H1 (cell line): ENCODE data around the gene GJC3. TPM values are rescaled to one million over a fixed set of nuclear protein-coding genes. Genes with fewer than 3 reads are reported as not detected.
"Not testable (repeated sequence)": the region's sequence is repeated elsewhere in the genome, so short reads cannot be mapped to it uniquely, and the experiment has no call there.

Source experiments
- CTCF ChIA-PET: fragments of 300-600 bp; sonication (Branson Sonifier 250); formaldehyde crosslinking; loops from one replicate; lab custom pipeline; 2021; ENCODE audit not compliant: partially characterized antibody; lab: Charles Lee
- POLR2A ChIA-PET: fragments of 300-600 bp; sonication (Branson Sonifier 250); formaldehyde crosslinking; loops from one replicate; lab custom pipeline; 2021; ENCODE audit warnings: inconsistent platforms; ENCODE audit not compliant: partially characterized antibody; lab: Charles Lee
- DNase-seq, 2 experiments: peaks; one replicate each; pipeline versions ENCODE4 v3.0.0 to v3.0.0-alpha.2; 2010 to 2022; ENCODE audit warnings: low spot score in 2 of 2, low read depth in 1 of 2, mixed read lengths in 1 of 2
- FAIRE-seq: peaks from 2 replicates; lab custom pipeline; 2011; peaks lifted over from hg19 to GRCh38; lab: Jason Lieb, UNC
- H2AFZ ChIP-seq: 2 replicates; pipeline ENCODE4 v1.8.1; 2012; ENCODE audit warnings: low read length, inconsistent platforms
- H2AK5ac ChIP-seq: 2 replicates; pipeline ENCODE4 v1.6.1; 2013; ENCODE audit warnings: low read depth, low read length
- H2BK120ac ChIP-seq: replicated peaks from 2 replicates; pipeline ENCODE3; 2013; ENCODE audit warnings: low read depth, low read length, inconsistent platforms
- H2BK12ac ChIP-seq: 2 replicates; pipeline ENCODE4 v1.6.1; 2013; ENCODE audit warnings: low read depth, low read length
- H2BK15ac ChIP-seq: 2 replicates; pipeline ENCODE4 v1.6.1; 2013; ENCODE audit warnings: low read length
- H2BK20ac ChIP-seq: 2 replicates; pipeline ENCODE4 v1.6.1; 2013; ENCODE audit warnings: low read length
- H2BK5ac ChIP-seq: 2 replicates; pipeline ENCODE4 v1.6.1; 2013; ENCODE audit warnings: low read depth, low read length
- H3K14ac ChIP-seq: 2 replicates; pipeline ENCODE4 v1.6.1; 2013; ENCODE audit warnings: inconsistent platforms; ENCODE audit not compliant: insufficient read length
- H3K18ac ChIP-seq: 2 replicates; pipeline ENCODE4 v1.6.1; 2013; ENCODE audit warnings: low read length; ENCODE audit errors: extremely low read depth
- H3K23ac ChIP-seq: 2 replicates; pipeline ENCODE4 v1.6.1; 2013; ENCODE audit warnings: inconsistent platforms; ENCODE audit not compliant: insufficient read length
- H3K23me2 ChIP-seq: 2 replicates; pipeline ENCODE4 v1.6.1; 2013; ENCODE audit warnings: low read depth, low read length
- H3K27ac ChIP-seq: 2 replicates; pipeline ENCODE4 v1.6.1; 2011; ENCODE audit warnings: low read depth, low read length, inconsistent platforms
- H3K27me3 ChIP-seq, 4 experiments: replicated peaks in 1 of 4; 1 replicate in 1 of 4; 2 replicates in 3 of 4; pipeline versions ENCODE4 v1.6.1 to v1.8.1; 2011 to 2013; ENCODE audit warnings: low read length in 3 of 4, mild to moderate bottlenecking in 3 of 4, inconsistent platforms in 2 of 4, mixed read lengths in 2 of 4, moderate library complexity in 1 of 4; ENCODE audit not compliant: control insufficient read depth in 3 of 4, insufficient read depth in 3 of 4; ENCODE audit errors: extremely low read depth in 1 of 4
- H3K36me3 ChIP-seq, 4 experiments: 2 replicates each; pipeline versions ENCODE4 v1.6.1 to v1.8.1; 2011 to 2013; ENCODE audit warnings: mild to moderate bottlenecking in 4 of 4, low read length in 3 of 4, moderate library complexity in 2 of 4, control low read depth in 1 of 4, inconsistent platforms in 1 of 4; ENCODE audit not compliant: insufficient read depth in 4 of 4, control insufficient read depth in 2 of 4
- H3K4ac ChIP-seq: replicated peaks from 2 replicates; pipeline ENCODE3; 2013; ENCODE audit warnings: low read length, low read depth, mixed read lengths, inconsistent platforms; ENCODE audit not compliant: insufficient read length
- H3K4me1 ChIP-seq, 4 experiments: replicated peaks in 1 of 4; 1 replicate in 1 of 4; 2 replicates in 3 of 4; pipeline versions ENCODE4 v1.6.1 to v1.8.1; 2011 to 2013; ENCODE audit warnings: low read length in 3 of 4, inconsistent platforms in 2 of 4, mixed read lengths in 1 of 4; ENCODE audit not compliant: insufficient read depth in 4 of 4, control insufficient read depth in 3 of 4
- H3K4me2 ChIP-seq, 2 experiments: 2 replicates each; pipeline versions ENCODE4 v1.6.1 to v1.8.1; 2011 to 2013; ENCODE audit warnings: low read depth in 2 of 2, low read length in 2 of 2, control low read depth in 1 of 2, inconsistent platforms in 1 of 2, mild to moderate bottlenecking in 1 of 2; ENCODE audit not compliant: insufficient read depth in 1 of 2
- H3K4me3 ChIP-seq, 4 experiments: fragments of 200-600, 300-600 bp in 1 of 4; sonication (generic), shearing (Covaris generic), sonication (Bioruptor Twin) in 1 of 4; 2 replicates each; pipeline versions ENCODE4 v1.5.1 to v1.8.1; 2011 to 2016; ENCODE audit warnings: low read length in 4 of 4, low read depth in 3 of 4, control low read depth in 2 of 4, inconsistent platforms in 2 of 4, mild to moderate bottlenecking in 2 of 4, mixed read lengths in 1 of 4, moderate library complexity in 1 of 4; ENCODE audit not compliant: insufficient read depth in 2 of 4; ENCODE audit errors: extremely low read depth in 1 of 4
- H3K56ac ChIP-seq: replicated peaks from 2 replicates; pipeline ENCODE3; 2013; ENCODE audit warnings: low read depth, mild to moderate bottlenecking, mixed read lengths, low read length, inconsistent platforms; ENCODE audit not compliant: insufficient read length
- H3K79me1 ChIP-seq: 2 replicates; pipeline ENCODE4 v1.6.1; 2013; ENCODE audit warnings: low read depth, low read length, control low read depth
- H3K79me2 ChIP-seq, 2 experiments: 2 replicates each; pipeline versions ENCODE4 v1.6.1 to v1.8.1; 2012 to 2013; ENCODE audit warnings: low read length in 2 of 2, mild to moderate bottlenecking in 2 of 2, inconsistent platforms in 1 of 2; ENCODE audit not compliant: insufficient read depth in 2 of 2, control insufficient read depth in 1 of 2
- H3K9ac ChIP-seq, 4 experiments: replicated peaks in 1 of 4; 1 replicate in 1 of 4; 2 replicates in 3 of 4; pipeline versions ENCODE4 v1.6.1 to v1.8.1; 2011 to 2013; ENCODE audit warnings: low read depth in 3 of 4, low read length in 3 of 4, control low read depth in 2 of 4, mild to moderate bottlenecking in 2 of 4, moderate library complexity in 2 of 4, inconsistent platforms in 1 of 4; ENCODE audit errors: extremely low read depth in 1 of 4
- H3K9me3 ChIP-seq, 2 experiments: 2 replicates each; pipeline versions ENCODE4 v1.6.1 to v1.8.1; 2012 to 2013; ENCODE audit warnings: mild to moderate bottlenecking in 2 of 2, moderate library complexity in 2 of 2, control low read depth in 1 of 2, inconsistent platforms in 1 of 2, low read depth in 1 of 2, low read length in 1 of 2, mixed read lengths in 1 of 2; ENCODE audit not compliant: insufficient read depth in 2 of 2
- H4K20me1 ChIP-seq, 2 experiments: replicated peaks in 1 of 2; 2 replicates each; pipeline versions ENCODE3 to v1.8.1; 2011 to 2013; ENCODE audit warnings: inconsistent platforms in 2 of 2, low read length in 2 of 2, mild to moderate bottlenecking in 1 of 2; ENCODE audit not compliant: insufficient read depth in 2 of 2, control insufficient read depth in 1 of 2
- H4K5ac ChIP-seq: 2 replicates; pipeline ENCODE4 v1.6.1; 2013; ENCODE audit warnings: low read length, low read depth, mixed read lengths, inconsistent platforms; ENCODE audit not compliant: insufficient read length
- H4K8ac ChIP-seq: 2 replicates; pipeline ENCODE4 v1.8.0; 2013; ENCODE audit warnings: mild to moderate bottlenecking, moderate library complexity, low read length, inconsistent platforms; ENCODE audit not compliant: insufficient read depth; ENCODE audit errors: extremely low read depth
- H4K91ac ChIP-seq: replicated peaks from 2 replicates; pipeline ENCODE3; 2013; ENCODE audit warnings: low read length, mixed read lengths, inconsistent platforms; ENCODE audit not compliant: insufficient read length
- CREB1 ChIP-seq: IDR thresholded peaks from 2 replicates; pipeline ENCODE4 v1.6.1; 2012; ENCODE audit warnings: inconsistent platforms
- WGBS, 2 experiments: shearing (Covaris generic) in 1 of 2; methylation state at CpG; one replicate each; pipeline versions ENCODE4 v1.1.6 to v1.1.7; 2013 to 2015; ENCODE audit warnings: low lambda C conversion rate in 2 of 2, mixed read lengths in 2 of 2, inconsistent platforms in 1 of 2, low coverage in 1 of 2, missing lambda C conversion rate in 1 of 2; ENCODE audit not compliant: insufficient replicate concordance in 2 of 2, insufficient coverage in 1 of 2, insufficient read length in 1 of 2; ENCODE audit errors: extremely low coverage in 1 of 2, missing lambda C conversion rate in 1 of 2; 5-methylcytosine and 5-hydroxymethylcytosine counted together
- polyA plus RNA-seq, 7 experiments: library from polyadenylated mRNA; depleted of rRNA in 3 of 7; stranded (reverse) in 5 of 7; unstranded in 2 of 7; fragments of >200 nt in 5 of 7; fragments of 200-250 nt in 2 of 7; gene quantifications; 1 replicate in 5 of 7; 2 replicates in 1 of 7; 4 replicates in 1 of 7; pipeline versions ENCODE4 v1.2.1 to v1.2.3, GENCODE V29; 2011 to 2013; ENCODE audit warnings: missing spikeins in 2 of 7, mixed read lengths in 2 of 7
- total RNA-seq: library from RNA; stranded (reverse); fragmentation: NEBNext Ultra II Directional; extraction: Animal tissue kit (Norgen Biotek cat#: 25700); gene quantifications from 2 replicates; pipeline ENCODE4 v1.2.1, GENCODE V29; 2021

The GJC3 gene
- total and polyA plus RNA-seq, 2 of the 8 experiments (the other 6 are each of a cell fraction or from before 2014, with no cell fraction given): 2.7 to 3.0 TPM

DNA sequence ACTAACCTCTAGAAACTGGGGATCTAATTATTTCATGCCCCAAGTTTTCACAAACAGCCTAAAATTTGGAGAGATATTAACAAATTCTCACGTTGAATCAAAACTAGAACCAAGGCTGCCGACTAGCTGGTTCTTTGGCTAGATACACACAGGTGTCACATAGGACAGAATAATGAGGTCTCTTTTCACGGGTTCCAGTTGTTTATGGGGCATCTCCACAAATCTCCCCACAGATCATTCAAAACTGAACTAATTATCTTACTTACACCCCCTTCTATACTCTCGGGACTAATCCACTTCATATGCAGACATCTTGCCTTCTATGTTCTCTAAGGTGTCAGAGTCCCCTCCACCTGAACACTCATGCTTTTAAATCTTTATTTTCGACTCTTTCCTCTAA lies 36.1 kb downstream of the GJC3 start:
- no peak for TF ChIP-seq CREB1
- Histone ChIP-seq H2BK20ac (no peak overlapping the region), H3K9ac (no peak overlapping the region), H3K4ac (no peak overlapping the region), H3K56ac (no peak overlapping the region), H2BK15ac (no peak overlapping the region), H4K5ac (no peak overlapping the region), H4K8ac (no peak overlapping the region), H2BK12ac (no peak overlapping the region), H2BK120ac (no peak overlapping the region), H3K36me3 (0 out of 8 replicates have a peak, but pooled peaks cover 0 to 2% (median 0%) of the 10 kb centered on the region in 4 experiments), H3K79me1 (no peaks in the 10 kb centered on the region), H3K4me1 (no peaks in the 10 kb centered on the region), H2BK5ac (no peak overlapping the region), H3K9me3 (peaks cover 0 to 15% of the 10 kb centered on the region in 2 experiments; a peak in 2 of 4 replicates), H4K20me1 (no peaks in the 10 kb centered on the region), H3K14ac (no peak overlapping the region), H3K4me2 (no peak overlapping the region), H3K18ac (no peak overlapping the region), H4K91ac (no peak overlapping the region), H2AK5ac (no peak overlapping the region), H3K4me3 (no peak overlapping the region), H3K79me2 (no peaks in the 10 kb centered on the region), H2AFZ (no peak overlapping the region), H3K27ac (no peak overlapping the region), H3K23ac (no peak overlapping the region), H3K27me3 (no peaks in the 10 kb centered on the region), H3K23me2 (no peaks in the 10 kb centered on the region)
- no peak for DNase-seq
- no peak for FAIRE-seq
- 77% methylated on average over 5 of the region's 5 CpGs; no CpG with 5 or more reads in 1 of the 2 experiments for WGBS, 2 experiments
- CTCF ChIA-PET: interaction anchor here (0.6 to 1.1 kb wide), 2 partner anchors 15 to 86 kb away, joined by 3 read pairs; no protein-coding TSS in a partner anchor
- POLR2A ChIA-PET: no interaction called here

DNA sequence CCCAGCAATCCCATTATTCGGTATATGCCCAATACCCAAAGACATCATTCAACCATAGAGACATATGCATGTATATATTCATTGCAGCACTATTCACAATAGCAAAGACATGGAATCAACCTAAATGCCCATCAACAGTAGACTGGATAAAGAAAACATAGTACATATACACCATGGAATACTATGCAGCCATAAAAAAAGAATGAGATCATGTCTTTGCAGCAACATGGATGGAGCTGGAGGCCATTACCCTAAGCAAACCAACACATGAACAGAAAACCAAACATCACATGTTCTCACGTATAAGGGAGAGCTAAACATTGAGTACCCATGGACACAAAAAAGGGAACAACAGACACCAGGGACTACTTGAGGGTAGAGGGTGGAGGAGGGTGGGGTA lies 39.1 kb downstream of the GJC3 start:
- H3K79me1 ChIP-seq, H2AFZ ChIP-seq, DNase-seq, H3K27ac ChIP-seq, H2BK20ac ChIP-seq, H4K8ac ChIP-seq, H3K36me3 ChIP-seq, H3K27me3 ChIP-seq, H2AK5ac ChIP-seq, H3K4ac ChIP-seq, POLR2A ChIA-PET, H3K4me3 ChIP-seq, H3K9ac ChIP-seq, H3K4me2 ChIP-seq, H3K23me2 ChIP-seq, H2BK5ac ChIP-seq, H4K20me1 ChIP-seq, H3K79me2 ChIP-seq, H3K18ac ChIP-seq, H2BK15ac ChIP-seq, H3K4me1 ChIP-seq, H2BK120ac ChIP-seq, H2BK12ac ChIP-seq, H4K91ac ChIP-seq, FAIRE-seq, H3K56ac ChIP-seq, H4K5ac ChIP-seq, H3K14ac ChIP-seq, H3K23ac ChIP-seq: not testable (repeated sequence)
- H3K9me3 ChIP-seq: peaks cover 0 to 15% of the 10 kb centered on the region in 2 experiments; a peak in 2 of 4 replicates
- CTCF ChIA-PET: interaction anchor here (0.8 kb wide), 1 partner anchor 55 kb away, joined by 3 read pairs; no protein-coding TSS in a partner anchor
- WGBS, 2 experiments: 90% methylated on average over 2 of the region's 2 CpGs; no CpG with 5 or more reads in 1 of the 2 experiments
